GM23338 (cell line): ENCODE results near the gene FAP. TPM values are rescaled to one million over a fixed set of nuclear protein-coding genes. Genes with fewer than 3 reads are reported as not detected.

Source experiments
- ATAC-seq: fragments of 200-7000 bp; cut with Tn5 transposase; 3 replicates; pipeline ENCODE4 v1.9.1; 2020
- DNase-seq: peaks from one replicate; pipeline ENCODE4 v3.0.0-alpha.2; 2015; ENCODE audit warnings: low spot score
- H2AFZ ChIP-seq: fragments of 200-600 bp; sonication (generic); 2 replicates; pipeline ENCODE4 v1.8.0; 2016; ENCODE audit warnings: antibody characterized with exemption, mild to moderate bottlenecking, moderate library complexity
- H3F3A ChIP-seq: fragments of 200-600 bp; sonication (generic); replicated peaks from 2 replicates; pipeline ENCODE4 v1.8.0; 2017; ENCODE audit warnings: antibody characterized with exemption, mixed run types, low read depth
- H3K27ac ChIP-seq: fragments of 200-600 bp; sonication (generic); 2 replicates; pipeline ENCODE4 v1.6.1; 2016; ENCODE audit warnings: low read depth
- H3K27me3 ChIP-seq: fragments of 200-600 bp; sonication (generic); 2 replicates; pipeline ENCODE4 v1.8.0; 2016; ENCODE audit warnings: mild to moderate bottlenecking, mixed run types, moderate library complexity; ENCODE audit not compliant: insufficient read depth
- H3K36me3 ChIP-seq: fragments of 200-600 bp; sonication (generic); 2 replicates; pipeline ENCODE4 v1.8.0; 2016; ENCODE audit warnings: mild to moderate bottlenecking; ENCODE audit not compliant: insufficient read depth
- H3K4me1 ChIP-seq: fragments of 200-600 bp; sonication (generic); 2 replicates; pipeline ENCODE4 v1.8.0; 2016; ENCODE audit warnings: mild to moderate bottlenecking, moderate library complexity; ENCODE audit not compliant: insufficient read depth
- H3K4me2 ChIP-seq: fragments of 200-600 bp; sonication (generic); 2 replicates; pipeline ENCODE4 v1.7.1; 2017; ENCODE audit warnings: mixed run types
- H3K4me3 ChIP-seq: fragments of 200-600 bp; sonication (generic); 2 replicates; pipeline ENCODE4 v1.6.1; 2016; ENCODE audit warnings: mixed run types
- H3K79me2 ChIP-seq: fragments of 200-600 bp; sonication (generic); replicated peaks from 2 replicates; pipeline ENCODE4 v1.8.0; 2017; ENCODE audit warnings: mild to moderate bottlenecking; ENCODE audit not compliant: insufficient read depth
- H3K9me2 ChIP-seq: fragments of 200-600 bp; sonication (generic); 2 replicates; pipeline ENCODE4 v1.8.0; 2017; ENCODE audit not compliant: insufficient read depth
- H4K20me1 ChIP-seq: fragments of 200-600 bp; sonication (generic); replicated peaks from 2 replicates; pipeline ENCODE4 v1.8.0; 2017; ENCODE audit warnings: mild to moderate bottlenecking; ENCODE audit not compliant: insufficient read depth
- H3K27ac Mint-ChIP-seq: 2 replicates; pipeline ENCODE4 v1.8.0; 2020; ENCODE audit warnings: inconsistent platforms, mild to moderate bottlenecking, moderate library complexity, mixed read lengths
- H3K27me3 Mint-ChIP-seq: 3 replicates; pipeline ENCODE4 v1.8.0; 2022; ENCODE audit warnings: low read depth, mild to moderate bottlenecking, moderate library complexity, mixed read lengths, inconsistent platforms; ENCODE audit not compliant: insufficient read depth, poor library complexity
- H3K36me3 Mint-ChIP-seq: 3 replicates; pipeline ENCODE4 v1.8.0; 2021; ENCODE audit warnings: low read depth, mild to moderate bottlenecking, inconsistent platforms, moderate library complexity, mixed read lengths
- H3K4me1 Mint-ChIP-seq: 3 replicates; pipeline ENCODE4 v1.8.0; 2020; ENCODE audit warnings: mild to moderate bottlenecking, inconsistent platforms, mixed read lengths
- H3K4me3 Mint-ChIP-seq: 3 replicates; pipeline ENCODE4 v1.8.0; 2021; ENCODE audit warnings: moderate library complexity, mild to moderate bottlenecking, inconsistent platforms, mixed read lengths
- H3K9me3 Mint-ChIP-seq: 3 replicates; pipeline ENCODE4 v1.8.0; 2020; ENCODE audit warnings: moderate library complexity, mild to moderate bottlenecking, inconsistent platforms, mixed read lengths
- CREB1 ChIP-seq: fragments of 250-450 bp; sonication (Bioruptor Pico); IDR thresholded peaks from 2 replicates; pipeline ENCODE4 v1.5.0; 2020; ENCODE audit warnings: low read depth, mild to moderate bottlenecking, moderate library complexity
- EZH2 ChIP-seq: fragments of 200-600 bp; sonication (generic); IDR thresholded peaks from one replicate; pipeline ENCODE4 v1.8.0; 2017; ENCODE audit warnings: antibody characterized with exemption, mild to moderate bottlenecking, low read depth; ENCODE audit not compliant: unreplicated experiment
- EZH2phosphoT487 ChIP-seq: fragments of 200-600 bp; sonication (generic); IDR thresholded peaks from one replicate; pipeline ENCODE4 v1.8.1; 2018; ENCODE audit warnings: antibody characterized with exemption; ENCODE audit not compliant: unreplicated experiment
- NANOG ChIP-seq: IDR thresholded peaks from 2 replicates; pipeline ENCODE4 v1.6.1; 2016; ENCODE audit warnings: antibody characterized with exemption, borderline replicate concordance
- POLR2AphosphoS5 ChIP-seq: IDR thresholded peaks from 2 replicates; pipeline ENCODE4 v1.6.1; 2016; ENCODE audit warnings: antibody characterized with exemption, low read depth
- ZNF114 ChIP-seq: fragments of 250-450 bp; sonication (Bioruptor Pico); IDR thresholded peaks from 2 replicates; pipeline ENCODE4 v1.5.0; 2020; ENCODE audit warnings: mild to moderate bottlenecking, moderate library complexity
- ZNF331 ChIP-seq: fragments of 250-450 bp; sonication (Bioruptor Pico); IDR thresholded peaks from 2 replicates; pipeline ENCODE4 v1.5.0; 2020; ENCODE audit warnings: low read depth, mild to moderate bottlenecking, moderate library complexity
- polyA plus RNA-seq: library from polyadenylated mRNA; unstranded; fragments of >200 nt; fragmentation: Nextera tagmentation; extraction: Ambion mirVana; gene quantifications from 2 replicates; pipeline ENCODE4 v1.2.1, GENCODE V29; 2016
- total RNA-seq: library from RNA; depleted of rRNA; stranded (reverse); fragments of >200 nt; shearing (Covaris generic); gene quantifications from 2 replicates; pipeline ENCODE4 v1.2.3, GENCODE V29; 2014
- TF ChIP-seq, protein P1 (sequence below): IDR thresholded peaks from one replicate; pipeline ENCODE4 v1.6.1; 2018; ENCODE audit warnings: antibody characterized with exemption; ENCODE audit not compliant: unreplicated experiment
- TF ChIP-seq, protein P2 (sequence below): fragments of 250-450 bp; sonication (Bioruptor Pico); IDR thresholded peaks from 2 replicates; pipeline ENCODE4 v1.5.0; 2020; ENCODE audit warnings: mild to moderate bottlenecking, moderate library complexity
- TF ChIP-seq, protein P3 (sequence below), 2 experiments: fragments of 200-600 bp in 1 of 2; sonication (generic) in 1 of 2; conservative IDR thresholded peaks; 2 replicates each; pipeline versions ENCODE4 v1.5.1 to v1.6.1; 2016 to 2017; ENCODE audit warnings: antibody characterized with exemption in 2 of 2, low read depth in 2 of 2, mild to moderate bottlenecking in 2 of 2, moderate library complexity in 1 of 2
- TF ChIP-seq, protein P4 (sequence below): IDR thresholded peaks from 2 replicates; pipeline ENCODE4 v1.6.1; 2016; ENCODE audit warnings: antibody characterized with exemption

The FAP gene
- total and polyA plus RNA-seq, 2 experiments from 2014 or later = not detected

DNA sequence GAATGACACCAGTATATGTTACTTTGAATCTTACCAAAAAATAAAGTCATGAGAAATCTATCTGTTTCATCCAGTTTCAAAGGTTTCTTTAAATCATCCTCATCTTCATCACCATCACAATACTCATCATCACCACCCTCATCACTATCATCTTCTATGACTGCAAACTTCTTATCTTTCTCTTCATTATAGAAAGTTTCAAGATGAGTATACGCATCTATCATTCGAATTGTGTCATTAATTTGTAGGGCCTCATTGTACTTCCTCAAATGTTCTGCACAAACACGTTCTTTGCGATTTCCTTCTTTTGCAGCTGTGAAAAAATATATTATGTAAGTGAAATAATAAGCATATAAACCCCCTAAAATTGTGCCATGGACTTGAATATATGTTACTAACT, 34.1 kb upstream of the FAP start (continued):
- TF ChIP-seq, protein P1, sequence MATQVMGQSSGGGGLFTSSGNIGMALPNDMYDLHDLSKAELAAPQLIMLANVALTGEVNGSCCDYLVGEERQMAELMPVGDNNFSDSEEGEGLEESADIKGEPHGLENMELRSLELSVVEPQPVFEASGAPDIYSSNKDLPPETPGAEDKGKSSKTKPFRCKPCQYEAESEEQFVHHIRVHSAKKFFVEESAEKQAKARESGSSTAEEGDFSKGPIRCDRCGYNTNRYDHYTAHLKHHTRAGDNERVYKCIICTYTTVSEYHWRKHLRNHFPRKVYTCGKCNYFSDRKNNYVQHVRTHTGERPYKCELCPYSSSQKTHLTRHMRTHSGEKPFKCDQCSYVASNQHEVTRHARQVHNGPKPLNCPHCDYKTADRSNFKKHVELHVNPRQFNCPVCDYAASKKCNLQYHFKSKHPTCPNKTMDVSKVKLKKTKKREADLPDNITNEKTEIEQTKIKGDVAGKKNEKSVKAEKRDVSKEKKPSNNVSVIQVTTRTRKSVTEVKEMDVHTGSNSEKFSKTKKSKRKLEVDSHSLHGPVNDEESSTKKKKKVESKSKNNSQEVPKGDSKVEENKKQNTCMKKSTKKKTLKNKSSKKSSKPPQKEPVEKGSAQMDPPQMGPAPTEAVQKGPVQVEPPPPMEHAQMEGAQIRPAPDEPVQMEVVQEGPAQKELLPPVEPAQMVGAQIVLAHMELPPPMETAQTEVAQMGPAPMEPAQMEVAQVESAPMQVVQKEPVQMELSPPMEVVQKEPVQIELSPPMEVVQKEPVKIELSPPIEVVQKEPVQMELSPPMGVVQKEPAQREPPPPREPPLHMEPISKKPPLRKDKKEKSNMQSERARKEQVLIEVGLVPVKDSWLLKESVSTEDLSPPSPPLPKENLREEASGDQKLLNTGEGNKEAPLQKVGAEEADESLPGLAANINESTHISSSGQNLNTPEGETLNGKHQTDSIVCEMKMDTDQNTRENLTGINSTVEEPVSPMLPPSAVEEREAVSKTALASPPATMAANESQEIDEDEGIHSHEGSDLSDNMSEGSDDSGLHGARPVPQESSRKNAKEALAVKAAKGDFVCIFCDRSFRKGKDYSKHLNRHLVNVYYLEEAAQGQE = no peak
- TF ChIP-seq ZNF114 (CRISPR knock-in tag) = no peak
- TF ChIP-seq POLR2AphosphoS5 = no peak
- TF ChIP-seq, protein P2, sequence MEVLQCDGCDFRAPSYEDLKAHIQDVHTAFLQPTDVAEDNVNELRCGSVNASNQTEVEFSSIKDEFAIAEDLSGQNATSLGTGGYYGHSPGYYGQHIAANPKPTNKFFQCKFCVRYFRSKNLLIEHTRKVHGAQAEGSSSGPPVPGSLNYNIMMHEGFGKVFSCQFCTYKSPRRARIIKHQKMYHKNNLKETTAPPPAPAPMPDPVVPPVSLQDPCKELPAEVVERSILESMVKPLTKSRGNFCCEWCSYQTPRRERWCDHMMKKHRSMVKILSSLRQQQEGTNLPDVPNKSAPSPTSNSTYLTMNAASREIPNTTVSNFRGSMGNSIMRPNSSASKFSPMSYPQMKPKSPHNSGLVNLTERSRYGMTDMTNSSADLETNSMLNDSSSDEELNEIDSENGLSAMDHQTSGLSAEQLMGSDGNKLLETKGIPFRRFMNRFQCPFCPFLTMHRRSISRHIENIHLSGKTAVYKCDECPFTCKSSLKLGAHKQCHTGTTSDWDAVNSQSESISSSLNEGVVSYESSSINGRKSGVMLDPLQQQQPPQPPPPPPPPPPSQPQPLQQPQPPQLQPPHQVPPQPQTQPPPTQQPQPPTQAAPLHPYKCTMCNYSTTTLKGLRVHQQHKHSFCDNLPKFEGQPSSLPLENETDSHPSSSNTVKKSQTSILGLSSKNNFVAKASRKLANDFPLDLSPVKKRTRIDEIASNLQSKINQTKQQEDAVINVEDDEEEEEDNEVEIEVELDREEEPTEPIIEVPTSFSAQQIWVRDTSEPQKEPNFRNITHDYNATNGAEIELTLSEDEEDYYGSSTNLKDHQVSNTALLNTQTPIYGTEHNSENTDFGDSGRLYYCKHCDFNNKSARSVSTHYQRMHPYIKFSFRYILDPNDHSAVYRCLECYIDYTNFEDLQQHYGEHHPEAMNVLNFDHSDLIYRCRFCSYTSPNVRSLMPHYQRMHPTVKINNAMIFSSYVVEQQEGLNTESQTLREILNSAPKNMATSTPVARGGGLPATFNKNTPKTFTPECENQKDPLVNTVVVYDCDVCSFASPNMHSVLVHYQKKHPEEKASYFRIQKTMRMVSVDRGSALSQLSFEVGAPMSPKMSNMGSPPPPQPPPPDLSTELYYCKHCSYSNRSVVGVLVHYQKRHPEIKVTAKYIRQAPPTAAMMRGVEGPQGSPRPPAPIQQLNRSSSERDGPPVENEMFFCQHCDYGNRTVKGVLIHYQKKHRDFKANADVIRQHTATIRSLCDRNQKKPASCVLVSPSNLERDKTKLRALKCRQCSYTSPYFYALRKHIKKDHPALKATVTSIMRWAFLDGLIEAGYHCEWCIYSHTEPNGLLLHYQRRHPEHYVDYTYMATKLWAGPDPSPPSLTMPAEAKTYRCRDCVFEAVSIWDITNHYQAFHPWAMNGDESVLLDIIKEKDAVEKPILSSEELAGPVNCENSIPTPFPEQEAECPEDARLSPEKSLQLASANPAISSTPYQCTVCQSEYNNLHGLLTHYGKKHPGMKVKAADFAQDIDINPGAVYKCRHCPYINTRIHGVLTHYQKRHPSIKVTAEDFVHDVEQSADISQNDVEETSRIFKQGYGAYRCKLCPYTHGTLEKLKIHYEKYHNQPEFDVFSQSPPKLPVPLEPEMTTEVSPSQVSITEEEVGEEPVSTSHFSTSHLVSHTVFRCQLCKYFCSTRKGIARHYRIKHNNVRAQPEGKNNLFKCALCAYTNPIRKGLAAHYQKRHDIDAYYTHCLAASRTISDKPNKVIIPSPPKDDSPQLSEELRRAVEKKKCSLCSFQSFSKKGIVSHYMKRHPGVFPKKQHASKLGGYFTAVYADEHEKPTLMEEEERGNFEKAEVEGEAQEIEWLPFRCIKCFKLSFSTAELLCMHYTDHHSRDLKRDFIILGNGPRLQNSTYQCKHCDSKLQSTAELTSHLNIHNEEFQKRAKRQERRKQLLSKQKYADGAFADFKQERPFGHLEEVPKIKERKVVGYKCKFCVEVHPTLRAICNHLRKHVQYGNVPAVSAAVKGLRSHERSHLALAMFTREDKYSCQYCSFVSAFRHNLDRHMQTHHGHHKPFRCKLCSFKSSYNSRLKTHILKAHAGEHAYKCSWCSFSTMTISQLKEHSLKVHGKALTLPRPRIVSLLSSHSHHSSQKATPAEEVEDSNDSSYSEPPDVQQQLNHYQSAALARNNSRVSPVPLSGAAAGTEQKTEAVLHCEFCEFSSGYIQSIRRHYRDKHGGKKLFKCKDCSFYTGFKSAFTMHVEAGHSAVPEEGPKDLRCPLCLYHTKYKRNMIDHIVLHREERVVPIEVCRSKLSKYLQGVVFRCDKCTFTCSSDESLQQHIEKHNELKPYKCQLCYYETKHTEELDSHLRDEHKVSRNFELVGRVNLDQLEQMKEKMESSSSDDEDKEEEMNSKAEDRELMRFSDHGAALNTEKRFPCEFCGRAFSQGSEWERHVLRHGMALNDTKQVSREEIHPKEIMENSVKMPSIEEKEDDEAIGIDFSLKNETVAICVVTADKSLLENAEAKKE (CRISPR knock-in tag) = no peak

DNA sequence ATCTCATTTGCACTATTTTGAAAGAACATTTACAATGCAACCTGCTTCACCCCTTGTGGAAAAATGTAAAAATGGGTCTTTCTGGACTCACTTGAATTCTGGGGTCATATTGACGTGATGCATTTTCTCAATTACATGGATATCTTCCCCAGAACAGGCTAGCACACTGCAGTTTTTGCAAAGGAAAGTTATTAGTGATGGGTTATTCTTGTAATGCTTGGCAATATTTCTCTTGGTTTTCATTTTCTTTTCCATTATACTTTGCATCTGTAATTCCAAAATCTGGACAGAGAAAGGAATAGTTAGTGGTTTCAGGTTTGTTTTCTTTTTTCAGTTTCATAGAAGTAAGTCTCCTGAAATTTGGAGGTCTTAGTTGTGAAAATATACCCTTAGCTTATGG, 24.8 kb upstream of the FAP start:
- DNase-seq (no peak), ATAC-seq (no peak)
- Mint-ChIP-seq H3K4me1 (no peaks in the 10 kb centered on the region), H3K36me3 (no peaks in the 10 kb centered on the region), H3K9me3 (no peaks in the 10 kb centered on the region), H3K27ac (no peak overlapping the region), H3K27me3 (no peaks in the 10 kb centered on the region), H3K4me3 (no peak overlapping the region)
- Histone ChIP-seq H3K9me2 (peaks cover 5% of the 10 kb centered on the region; the same call in 1 of the 2 replicates), H3K4me2 (no peak overlapping the region), H3K36me3 (no peaks in the 10 kb centered on the region), H3K27me3 (no peaks in the 10 kb centered on the region), H3K79me2 (no peaks in the 10 kb centered on the region), H3K27ac (no peak overlapping the region), H3K4me1 (no peaks in the 10 kb centered on the region), H2AFZ (no peak overlapping the region), H4K20me1 (no peaks in the 10 kb centered on the region), H3K4me3 (no peak overlapping the region), H3F3A (no peaks in the 10 kb centered on the region)
- TF ChIP-seq, protein P3, sequence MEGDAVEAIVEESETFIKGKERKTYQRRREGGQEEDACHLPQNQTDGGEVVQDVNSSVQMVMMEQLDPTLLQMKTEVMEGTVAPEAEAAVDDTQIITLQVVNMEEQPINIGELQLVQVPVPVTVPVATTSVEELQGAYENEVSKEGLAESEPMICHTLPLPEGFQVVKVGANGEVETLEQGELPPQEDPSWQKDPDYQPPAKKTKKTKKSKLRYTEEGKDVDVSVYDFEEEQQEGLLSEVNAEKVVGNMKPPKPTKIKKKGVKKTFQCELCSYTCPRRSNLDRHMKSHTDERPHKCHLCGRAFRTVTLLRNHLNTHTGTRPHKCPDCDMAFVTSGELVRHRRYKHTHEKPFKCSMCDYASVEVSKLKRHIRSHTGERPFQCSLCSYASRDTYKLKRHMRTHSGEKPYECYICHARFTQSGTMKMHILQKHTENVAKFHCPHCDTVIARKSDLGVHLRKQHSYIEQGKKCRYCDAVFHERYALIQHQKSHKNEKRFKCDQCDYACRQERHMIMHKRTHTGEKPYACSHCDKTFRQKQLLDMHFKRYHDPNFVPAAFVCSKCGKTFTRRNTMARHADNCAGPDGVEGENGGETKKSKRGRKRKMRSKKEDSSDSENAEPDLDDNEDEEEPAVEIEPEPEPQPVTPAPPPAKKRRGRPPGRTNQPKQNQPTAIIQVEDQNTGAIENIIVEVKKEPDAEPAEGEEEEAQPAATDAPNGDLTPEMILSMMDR (conservative IDR thresholded peaks at IDR 0.05; ENCODE audit: low read depth in 2 of 2) = no peak
- TF ChIP-seq CREB1 (CRISPR knock-in tag) (no peak), ZNF331 (CRISPR knock-in tag) (no peak), NANOG (no peak), EZH2 (no peak), EZH2phosphoT487 (no peak), ZNF114 (CRISPR knock-in tag) (no peak)
- TF ChIP-seq, protein P4, sequence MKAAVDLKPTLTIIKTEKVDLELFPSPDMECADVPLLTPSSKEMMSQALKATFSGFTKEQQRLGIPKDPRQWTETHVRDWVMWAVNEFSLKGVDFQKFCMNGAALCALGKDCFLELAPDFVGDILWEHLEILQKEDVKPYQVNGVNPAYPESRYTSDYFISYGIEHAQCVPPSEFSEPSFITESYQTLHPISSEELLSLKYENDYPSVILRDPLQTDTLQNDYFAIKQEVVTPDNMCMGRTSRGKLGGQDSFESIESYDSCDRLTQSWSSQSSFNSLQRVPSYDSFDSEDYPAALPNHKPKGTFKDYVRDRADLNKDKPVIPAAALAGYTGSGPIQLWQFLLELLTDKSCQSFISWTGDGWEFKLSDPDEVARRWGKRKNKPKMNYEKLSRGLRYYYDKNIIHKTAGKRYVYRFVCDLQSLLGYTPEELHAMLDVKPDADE = no peak
